ACHN (cell line): ENCODE data around the gene CDH13.
A peak's percentile ranks its signal among the peaks of the same experiment; 100 is the strongest.

Experiments
- DNase-seq: peaks from one replicate; pipeline ENCODE4 v3.0.0-alpha.2; 2015
- in situ Hi-C: cut with HindIII; loops from 2 replicates; pipeline ENCODE4 v1.10.0; 2017; ENCODE audit warnings: low sequenced_read_pairs, low pct_ligation_motif_present, low pct_unique_long_range_greater_than_20kb

Gene CDH13

DNA sequence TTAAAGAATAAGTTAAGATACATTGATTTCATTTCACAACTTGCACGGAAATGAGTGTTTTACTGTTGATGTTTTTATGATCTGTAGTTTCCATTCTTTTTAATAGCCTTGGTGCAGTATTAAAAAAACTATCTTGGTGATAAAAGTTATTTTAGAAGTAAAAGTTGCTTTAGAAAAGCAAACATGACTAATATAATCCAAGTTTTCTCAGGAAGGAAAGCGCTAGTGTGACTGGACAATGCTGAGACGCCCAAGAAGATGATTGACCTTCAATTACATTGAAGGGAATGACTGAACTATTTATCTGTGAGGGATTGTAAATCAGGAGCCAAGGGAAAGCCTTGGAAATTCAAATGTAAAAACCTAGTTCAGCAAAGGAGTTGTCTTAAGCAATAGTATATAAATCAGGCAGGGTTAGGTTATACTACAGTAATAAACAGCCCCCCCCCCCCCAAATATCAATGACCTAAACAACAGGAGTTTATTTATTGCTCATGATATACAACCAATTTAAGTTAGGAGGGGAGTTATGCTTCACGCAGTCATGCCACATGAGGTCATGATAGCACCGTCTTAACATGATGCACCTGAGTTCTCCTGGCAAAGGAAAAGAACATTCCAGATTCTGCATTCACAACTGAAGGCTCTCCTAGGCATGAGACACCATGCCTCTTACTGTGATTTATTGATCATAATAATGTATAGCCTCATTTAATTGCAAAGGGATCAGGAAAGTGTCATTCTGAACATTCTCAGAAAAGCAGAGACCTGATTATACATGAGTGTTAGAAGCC, 443.8 kb downstream of the CDH13 start:
- in situ Hi-C loops = no loop called here
- no peak for DNase-seq

DNA sequence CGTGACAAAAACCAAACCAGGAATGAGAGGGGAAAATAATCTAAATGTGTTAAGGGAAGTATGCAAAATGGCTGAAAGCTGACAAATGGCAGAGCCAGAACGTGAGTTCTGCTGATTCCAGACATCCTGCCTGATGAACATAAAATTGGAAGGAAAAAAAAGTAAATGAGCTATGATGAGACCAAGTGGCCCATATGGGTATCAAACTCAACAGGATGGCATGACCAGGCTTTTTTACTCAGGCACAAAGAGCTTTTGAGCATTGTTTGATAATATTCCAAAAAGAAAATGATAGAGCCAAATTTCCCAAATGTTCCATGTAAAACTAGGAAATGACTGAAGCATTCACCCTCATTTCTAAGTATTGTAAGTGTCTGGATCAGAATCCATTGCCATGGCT, 449.2 kb downstream of the CDH13 start:
- DNase-seq = no peak
- in situ Hi-C loops = no loop called here

DNA sequence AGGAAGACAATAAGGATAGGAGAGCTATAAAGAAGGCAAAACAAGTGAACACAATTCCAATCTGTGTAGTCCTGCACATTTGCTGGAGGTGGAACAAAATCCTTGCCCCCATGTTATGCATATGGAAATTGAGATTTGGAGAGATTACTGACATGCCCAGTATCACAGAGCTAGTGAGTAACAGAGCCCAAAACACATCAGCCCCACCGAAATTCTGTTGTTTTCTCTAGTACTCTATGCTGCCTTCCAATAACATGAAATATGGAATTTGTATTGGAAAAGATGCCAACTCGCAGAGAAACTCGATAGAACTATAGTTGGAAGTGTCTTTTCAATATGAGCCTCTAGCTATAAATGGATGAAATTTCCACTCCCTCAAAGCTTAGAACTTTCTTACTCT, 456.6 kb downstream of the CDH13 start:
- DNase-seq = no peak
- in situ Hi-C loops = no loop called here

DNA sequence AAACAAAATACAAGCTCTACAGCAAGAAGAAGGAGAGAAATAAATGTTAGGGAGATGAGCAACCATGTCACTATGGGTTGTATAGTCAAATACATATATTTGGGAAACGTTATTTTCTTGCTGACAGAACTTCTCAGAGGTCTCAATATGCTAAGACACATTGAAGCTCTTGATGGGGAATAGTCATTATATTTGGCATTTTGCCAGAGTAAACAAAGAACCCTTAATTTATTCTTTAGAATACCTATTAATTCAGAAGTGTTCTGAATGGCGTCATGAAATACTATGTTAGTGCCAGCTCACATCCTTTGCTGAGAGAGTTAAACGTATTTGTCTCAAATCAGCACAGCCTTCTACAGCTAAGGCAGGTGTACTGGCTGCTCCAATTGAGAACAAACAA, 458.9 kb downstream of the CDH13 start:
- in situ Hi-C loops = no loop called here

DNA sequence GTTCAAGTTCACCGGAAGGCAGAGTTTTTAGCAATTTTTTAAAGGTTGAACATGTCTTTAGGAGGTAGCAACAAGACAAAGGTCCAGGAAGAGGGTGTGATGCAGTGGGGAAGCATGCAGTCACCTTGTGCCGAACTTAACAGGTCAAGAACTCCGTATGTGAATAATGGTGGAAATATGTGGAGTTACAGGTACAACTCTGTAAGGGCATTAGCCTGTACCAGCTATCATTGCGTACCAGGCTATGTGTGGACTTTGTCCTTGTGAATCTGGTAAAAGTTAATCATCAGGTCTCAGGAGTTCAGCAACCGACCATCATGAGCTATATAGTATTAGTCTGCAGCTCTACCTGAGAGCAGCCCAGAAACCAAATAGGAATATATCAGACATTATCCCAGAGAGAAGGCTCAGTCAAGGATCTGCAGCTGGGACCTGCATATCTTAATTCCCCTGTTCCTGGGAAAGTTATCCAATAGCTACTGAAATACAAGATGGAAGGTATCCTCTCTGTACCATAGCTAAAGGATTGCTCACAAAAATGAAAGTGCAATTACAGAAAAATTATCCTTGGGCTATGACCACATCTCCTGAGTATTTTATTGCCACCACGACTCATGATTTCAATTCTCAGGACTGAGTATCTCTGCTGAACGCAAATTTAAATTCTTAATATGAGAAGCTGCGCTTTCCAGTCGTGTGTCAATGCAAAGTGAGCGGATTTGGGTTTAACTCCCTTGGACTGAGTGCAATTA, 469.3 kb downstream of the CDH13 start:
- in situ Hi-C loops = no loop called here
- DNase-seq = peak; percentile 9

More for the DNA sequence above, 458.9 kb downstream of the CDH13 start:
- DNase-seq = no peak

DNA sequence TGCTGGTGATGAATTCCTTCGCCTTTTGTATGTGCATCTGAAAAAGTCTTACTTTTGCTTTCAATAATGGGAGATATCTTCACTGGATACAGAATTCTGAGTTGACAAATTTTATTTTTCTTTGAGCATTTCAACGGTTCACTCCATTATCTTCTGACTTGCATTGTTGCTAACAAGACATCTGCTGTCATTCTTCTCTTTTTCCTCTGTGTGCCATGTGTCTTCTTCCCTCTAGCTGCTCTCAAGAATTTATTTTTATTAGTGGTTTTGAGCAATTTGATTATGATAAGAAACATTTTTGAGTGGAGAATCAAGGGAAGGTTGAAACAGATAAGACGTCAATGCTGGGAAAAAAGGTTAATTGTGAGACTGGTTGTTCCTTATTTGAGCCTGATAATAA, 471.8 kb downstream of the CDH13 start:
- in situ Hi-C loops = no loop called here
- DNase-seq = peak; percentile 27

DNA sequence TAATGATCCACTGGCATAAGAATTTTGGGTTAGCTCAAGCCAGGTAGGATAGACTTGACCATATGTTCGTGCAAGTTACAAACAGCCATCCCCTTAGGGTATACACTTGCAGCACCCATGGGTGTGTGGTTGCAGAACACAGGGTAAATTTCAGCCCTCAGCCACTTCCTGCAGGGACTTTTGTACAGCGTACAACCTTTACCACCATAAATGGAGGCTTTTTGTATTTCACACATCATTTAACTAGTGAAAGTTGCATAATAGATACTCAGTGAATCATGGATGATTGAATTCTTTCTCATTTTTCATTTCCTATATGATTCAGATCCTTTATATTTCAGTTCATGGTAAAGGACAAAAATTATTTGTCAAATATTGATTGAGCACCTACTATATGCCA, 473.9 kb downstream of the CDH13 start:
- in situ Hi-C loops = no loop called here
- DNase-seq = no peak

DNA sequence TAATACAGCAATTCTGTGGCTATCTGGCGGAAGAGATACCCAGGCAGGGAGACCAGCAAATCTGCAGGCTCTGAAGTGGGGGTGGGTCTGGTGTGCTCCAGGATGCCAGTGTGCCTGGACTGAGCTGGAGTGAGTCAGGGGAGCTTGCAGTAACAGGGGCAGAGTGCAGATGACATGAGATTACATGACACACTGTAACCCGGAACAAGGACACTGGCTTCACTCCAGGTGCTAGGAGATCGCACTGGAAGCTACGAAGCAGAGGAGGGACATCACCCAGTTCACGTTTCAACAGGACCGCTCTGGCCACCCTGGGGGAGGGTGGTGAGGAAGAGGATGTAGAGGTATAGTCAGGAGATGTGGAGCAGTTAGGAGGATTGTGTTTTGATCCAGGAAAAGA, 475.6 kb downstream of the CDH13 start:
- no peak for DNase-seq
- in situ Hi-C loops = no loop called here

DNA sequence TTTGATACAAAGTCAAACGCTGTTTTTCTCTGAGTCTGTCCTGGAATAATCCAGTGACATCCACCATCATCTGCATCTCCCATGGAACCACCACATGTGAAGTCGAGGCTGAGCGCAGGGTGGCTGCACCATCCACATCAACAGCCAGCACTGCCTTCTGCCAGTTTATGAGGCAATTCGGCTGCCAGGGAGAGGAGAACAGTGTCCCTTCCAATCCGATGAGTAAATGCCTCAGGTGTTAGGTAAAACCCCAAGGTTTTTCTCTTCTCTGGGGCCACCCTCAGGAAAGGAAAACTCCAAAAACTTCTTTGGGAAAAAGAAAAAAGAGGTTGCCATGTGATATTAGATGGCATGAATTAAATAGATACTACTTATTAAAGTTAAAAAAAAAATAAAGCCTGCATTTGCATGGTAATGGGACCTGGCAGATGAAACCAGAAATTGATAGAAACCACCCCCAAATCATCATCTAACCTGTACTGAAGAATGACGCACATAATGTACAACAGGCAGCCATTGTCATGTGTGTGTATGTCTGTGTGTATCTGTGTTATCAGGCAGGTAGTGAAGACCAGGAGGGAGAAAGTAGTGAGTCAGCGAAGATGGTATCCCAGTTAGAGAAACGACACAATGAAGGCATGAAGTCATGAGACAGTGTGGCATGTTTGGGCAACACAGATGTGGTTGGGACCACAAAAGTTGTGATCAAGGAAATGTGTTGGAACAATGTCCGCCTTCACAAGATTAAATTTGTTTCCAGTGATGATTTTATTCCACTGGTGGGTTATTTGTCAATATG, 478.7 kb downstream of the CDH13 start:
- DNase-seq = no peak
- in situ Hi-C loops = no loop called here

DNA sequence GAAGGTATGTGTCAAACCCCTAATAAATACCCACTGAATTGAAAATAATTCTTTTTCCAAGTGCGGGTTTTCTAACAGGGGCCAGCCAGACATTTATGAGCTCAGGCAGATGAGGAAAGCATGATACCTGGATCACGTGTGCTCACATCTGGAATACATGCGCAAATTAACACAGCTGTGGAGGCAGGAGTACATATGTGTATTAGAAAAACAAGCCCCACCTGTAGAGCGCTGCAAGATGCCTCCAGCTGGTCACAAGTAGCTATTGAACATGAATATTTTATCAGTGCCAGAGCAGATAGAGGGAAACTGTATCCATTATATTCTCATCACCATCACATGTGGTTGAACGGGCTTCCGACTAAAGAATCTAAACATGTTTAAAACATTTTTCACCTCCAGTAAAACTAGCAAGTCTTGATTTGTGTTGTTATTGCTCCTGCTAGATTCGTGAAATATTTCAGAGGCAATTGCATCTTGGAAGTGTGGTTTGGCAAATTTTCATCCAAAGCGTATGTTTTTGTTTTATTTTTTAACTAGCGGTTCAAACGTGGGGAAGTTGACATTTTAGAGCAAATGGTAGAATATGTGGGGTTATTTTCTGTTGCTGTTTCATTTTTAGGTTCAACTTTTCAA, 482.8 kb downstream of the CDH13 start:
- no peak for DNase-seq
- in situ Hi-C loops = no loop called here

DNA sequence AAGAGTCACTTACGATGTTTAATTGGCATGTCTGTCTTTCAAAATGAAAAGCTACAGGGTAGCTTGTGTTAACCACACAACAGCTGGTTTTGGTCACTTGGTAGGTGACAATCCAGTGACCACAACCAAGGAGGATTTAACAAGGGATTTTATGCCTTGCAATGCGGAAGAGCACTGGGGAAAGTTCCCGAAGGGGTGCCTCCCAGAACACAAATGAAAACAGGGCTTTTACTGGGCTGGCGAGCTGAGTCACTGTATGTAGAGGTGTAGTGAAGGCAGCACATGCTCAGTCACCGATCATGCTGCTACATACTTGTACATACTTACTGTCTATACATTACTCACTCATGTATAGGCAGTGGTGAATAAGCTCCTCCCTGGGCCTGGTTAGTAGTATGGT, 483.5 kb downstream of the CDH13 start:
- DNase-seq = no peak
- in situ Hi-C loops = no loop called here

DNA sequence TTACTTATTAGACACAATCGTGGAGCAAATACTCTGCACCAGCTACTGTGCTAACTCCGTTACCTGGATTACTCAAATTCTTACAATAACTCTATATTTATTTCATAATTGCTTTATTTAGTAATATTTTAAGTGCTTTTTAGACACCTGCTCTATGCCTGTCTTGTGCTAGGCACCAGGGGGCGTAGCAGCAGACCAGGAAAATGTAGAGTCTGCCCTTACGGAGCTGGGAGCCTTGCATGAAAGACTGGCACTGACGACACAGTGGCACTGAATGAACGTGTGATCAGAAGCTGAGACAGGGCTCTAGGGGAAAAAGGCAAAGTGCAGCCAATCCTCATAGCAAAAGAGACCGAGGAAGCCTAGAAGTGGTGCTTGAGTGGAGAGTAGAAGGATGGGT, 486.5 kb downstream of the CDH13 start:
- in situ Hi-C loops = no loop called here
- peak; percentile 55 for DNase-seq

DNA sequence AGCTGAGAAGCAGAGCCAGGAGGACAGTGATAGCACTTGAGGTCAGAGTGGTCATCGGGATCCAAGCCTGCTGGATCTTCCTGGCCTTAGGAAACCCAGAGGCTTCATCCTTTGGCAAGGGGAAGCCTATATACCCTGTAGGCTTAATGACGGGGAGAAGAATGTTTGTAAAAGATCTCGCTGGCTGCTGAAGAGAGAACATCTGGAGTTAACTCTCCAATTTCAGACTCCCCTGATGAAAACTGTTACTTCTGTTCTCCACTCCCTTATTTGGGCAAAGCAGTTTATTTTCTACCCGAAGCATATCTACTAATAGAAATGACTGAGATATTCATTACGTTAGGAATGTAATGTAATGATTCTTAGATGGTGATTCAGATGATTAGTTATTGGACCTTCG, 487.0 kb downstream of the CDH13 start:
- in situ Hi-C loops = no loop called here
- no peak for DNase-seq

DNA sequence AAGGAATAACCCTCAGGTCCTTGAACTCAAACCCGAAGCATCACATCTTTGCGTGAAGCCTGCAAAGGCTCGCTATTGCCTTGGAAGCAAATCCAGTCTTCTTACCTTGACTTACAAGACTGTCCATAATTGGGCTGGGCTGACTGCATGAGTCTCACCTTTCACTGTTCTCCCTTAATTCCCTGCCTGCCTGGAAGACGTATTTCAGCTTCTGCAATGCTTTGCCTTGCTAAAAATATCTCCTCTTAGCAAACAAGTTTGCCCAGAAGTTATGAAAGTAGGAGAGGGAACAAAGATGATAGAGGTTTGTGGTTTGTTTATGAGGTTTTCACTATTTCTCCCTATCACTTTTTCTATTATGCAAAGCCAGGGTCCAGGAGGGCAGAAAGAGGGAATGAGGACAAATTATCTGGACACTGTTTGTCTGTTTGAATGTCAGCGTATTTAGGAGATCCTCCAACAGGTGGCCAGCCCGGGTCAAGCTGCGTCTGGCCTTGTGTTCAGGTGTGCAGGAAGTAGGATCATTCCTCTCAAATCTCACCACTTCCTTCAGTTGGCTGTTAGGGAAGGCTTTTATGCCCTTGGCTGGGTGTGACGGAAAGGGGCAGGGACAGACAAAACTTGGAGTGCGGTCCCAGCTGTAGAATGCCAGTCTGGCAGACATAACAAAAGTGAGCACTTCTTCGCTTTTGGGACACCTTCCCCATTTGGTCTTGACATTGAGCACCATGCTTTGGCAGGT, 488.9 kb downstream of the CDH13 start:
- DNase-seq = no peak
- in situ Hi-C loops = no loop called here

DNA sequence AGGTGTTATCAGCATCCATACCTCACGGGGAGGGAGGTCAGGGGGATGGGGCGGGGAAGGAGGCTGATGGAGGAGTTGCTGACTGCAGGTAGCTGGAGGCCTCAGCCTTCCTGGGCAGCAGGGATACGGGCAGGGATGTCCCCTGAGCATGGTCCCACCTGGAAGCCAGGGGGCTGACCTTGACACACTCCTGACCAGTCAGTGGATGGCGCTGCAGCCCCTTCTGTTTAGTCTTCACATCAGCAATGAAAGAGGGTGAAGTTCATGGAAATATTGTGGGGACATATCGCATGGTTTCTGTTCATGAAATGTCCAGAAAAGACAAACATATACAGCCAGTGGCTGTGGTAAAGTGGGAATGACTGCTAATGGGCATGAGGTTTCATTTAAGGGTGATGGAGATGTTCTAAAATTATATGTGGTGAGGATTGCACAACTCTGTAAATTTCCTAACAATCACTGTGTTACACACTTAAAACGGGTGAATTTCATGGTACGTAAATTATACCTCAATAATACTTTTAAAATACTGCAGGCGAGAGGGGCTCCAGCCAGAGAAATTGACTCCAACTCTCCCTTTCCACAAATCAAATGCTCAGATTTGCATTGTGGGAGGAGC, 489.6 kb downstream of the CDH13 start:
- in situ Hi-C loops = no loop called here
- no peak for DNase-seq

DNA sequence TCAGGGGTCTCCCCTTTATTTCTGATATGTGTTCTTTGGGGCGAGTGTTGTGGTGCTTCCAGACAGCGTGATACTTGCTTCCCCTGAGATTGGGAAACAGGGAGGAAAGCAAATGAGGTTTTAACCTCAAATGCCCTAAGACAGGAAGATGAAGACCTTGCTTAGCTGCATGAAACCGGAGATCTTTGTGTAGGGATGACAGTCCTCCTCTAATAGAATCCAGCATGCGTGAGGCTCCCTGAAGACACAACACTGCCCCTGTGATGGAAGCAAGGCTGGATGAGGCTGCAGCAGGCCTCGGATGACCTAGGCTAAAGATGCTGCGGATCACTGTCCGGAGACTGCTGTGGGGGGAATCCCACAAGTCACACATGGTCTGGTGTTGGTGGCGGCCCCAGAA, 491.0 kb downstream of the CDH13 start:
- in situ Hi-C loops = no loop called here
- no peak for DNase-seq

DNA sequence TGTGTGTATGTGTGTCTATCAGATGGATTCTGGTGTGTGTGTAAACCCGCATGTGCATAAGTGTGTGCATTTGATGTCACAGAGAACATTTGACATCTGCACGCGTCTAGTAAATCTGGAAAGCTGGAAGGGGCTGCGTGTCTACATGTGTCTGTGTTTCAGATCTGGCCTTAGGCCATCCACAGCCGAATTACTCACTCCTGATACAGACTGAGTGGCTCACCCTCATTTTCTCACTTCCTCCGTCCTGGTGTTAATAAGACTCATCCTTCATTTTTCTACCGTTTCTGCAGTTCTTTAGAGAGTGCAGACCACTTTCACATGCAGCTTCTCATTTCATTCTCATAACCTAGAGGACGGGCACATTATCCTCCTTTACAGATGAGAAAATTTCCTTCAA, 491.6 kb downstream of the CDH13 start:
- in situ Hi-C loops = no loop called here
- no peak for DNase-seq

DNA sequence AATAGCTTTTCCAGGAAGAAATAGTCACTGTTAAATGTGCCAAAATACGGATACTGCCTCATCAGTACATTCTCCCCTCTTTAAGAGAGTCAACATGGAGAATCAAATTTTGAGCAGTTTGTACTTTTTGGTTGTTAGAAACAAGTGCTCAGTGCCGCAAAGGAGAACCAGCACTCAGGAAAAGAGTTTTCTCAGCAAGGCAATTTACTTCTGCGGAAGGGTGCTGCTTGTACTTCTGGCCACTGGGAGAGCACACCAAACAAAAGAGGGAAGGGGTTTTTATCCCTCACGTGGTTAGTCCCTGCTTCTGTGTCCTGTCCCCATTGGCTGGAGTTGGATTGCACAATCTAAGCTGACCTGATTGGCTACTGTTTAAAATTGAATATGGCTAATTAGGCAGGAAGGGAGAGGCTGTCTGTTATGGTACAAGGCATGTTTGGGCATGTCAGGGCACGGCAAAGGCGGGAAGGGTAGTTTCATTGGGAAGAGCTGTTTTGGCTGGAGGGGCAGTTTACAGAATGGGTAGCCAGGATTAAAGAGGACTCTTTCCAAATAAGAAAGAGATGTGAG, 499.3 kb downstream of the CDH13 start:
- DNase-seq = no peak
- in situ Hi-C loops = no loop called here
